ENCODE data around the gene MACF1.

- TF ChIP-seq, protein P1, sequence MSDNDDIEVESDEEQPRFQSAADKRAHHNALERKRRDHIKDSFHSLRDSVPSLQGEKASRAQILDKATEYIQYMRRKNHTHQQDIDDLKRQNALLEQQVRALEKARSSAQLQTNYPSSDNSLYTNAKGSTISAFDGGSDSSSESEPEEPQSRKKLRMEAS (IDR thresholded peaks at IDR 0.05; ENCODE audit: low read depth, low read length), result no peak
- TF ChIP-seq MYC (IDR thresholded peaks at IDR 0.05; ENCODE audit: low read depth, low read length) (no peak), POLR2A (IDR thresholded peaks at IDR 0.05; ENCODE audit: extremely low read depth, insufficient read length) (no peak)
Observed at GRCh38 chr1:39470040-39470439, 265.5 kb downstream of the MACF1 start.

All from NB4 (cell line).